Lower leg skin (tissue), 3 donors: ENCODE data around the gene SPAG7.

Source experiments
- CTCF ChIP-seq, 3 donors: fragments of 450-650 bp; IDR thresholded peaks; one replicate each; pipeline ENCODE4 v1.5.1; 2016; ENCODE audit warnings: antibody characterized with exemption in 3 of 3, mild to moderate bottlenecking in 3 of 3, moderate library complexity in 2 of 3
- POLR2A ChIP-seq, 2 donors: fragments of 450-650 bp; IDR thresholded peaks; one replicate each; pipeline ENCODE4 v1.6.1; 2016 to 2017; ENCODE audit warnings: antibody characterized with exemption in 2 of 2, mild to moderate bottlenecking in 1 of 2, moderate library complexity in 1 of 2

GRCh38 chr17:4937553-4937952 is 30.1 kb downstream of the SPAG7 start:
- TF ChIP-seq POLR2A (IDR thresholded peaks at IDR 0.05) (no peak), CTCF (IDR thresholded peaks at IDR 0.05) (no peak)
